ENCODE data around the gene HDGF. TPM values are rescaled to one million over a fixed set of nuclear protein-coding genes. Genes with fewer than 3 reads are reported as not detected.
A peak's percentile ranks its signal among the peaks of the same experiment; 100 is the strongest.
"Not testable (repeated sequence)": the region's sequence is repeated elsewhere in the genome, so short reads cannot be mapped to it uniquely, and the experiment has no call there.

The HDGF gene
- total RNA-seq, 1 donor from 2014 or later = 131 TPM

DNA sequence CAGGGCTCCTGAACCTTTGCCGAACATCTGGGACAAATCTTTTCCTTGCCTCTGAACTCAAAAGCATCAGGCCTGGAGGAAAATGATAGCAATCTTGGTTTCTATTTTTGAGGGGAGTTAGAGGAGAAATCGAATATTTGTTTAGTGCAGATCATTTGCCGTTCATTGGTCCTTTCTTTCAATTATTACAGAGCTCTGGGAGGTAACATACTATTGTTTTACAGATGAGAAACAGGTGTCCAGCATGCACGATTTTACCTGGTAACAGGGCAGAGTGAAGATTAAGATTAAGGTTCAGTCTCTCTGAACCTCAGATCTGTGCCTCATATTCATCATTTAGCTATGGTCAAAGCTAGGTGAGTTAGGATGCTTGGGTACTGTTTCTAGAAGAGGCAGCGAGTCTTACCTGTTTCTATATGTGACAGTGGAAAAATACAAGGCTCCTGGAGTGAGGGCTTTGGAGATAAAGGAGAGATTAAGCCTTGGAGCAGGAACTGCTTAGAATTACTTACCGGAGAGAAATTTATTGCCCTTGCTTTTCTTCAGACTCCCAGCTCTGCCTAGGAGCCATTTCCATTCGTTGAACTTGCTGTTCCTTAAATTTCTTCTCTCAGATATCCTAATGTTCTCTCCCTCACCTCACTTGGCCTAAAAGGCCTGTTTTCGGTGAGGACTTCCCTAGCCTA, 17.3 kb upstream of the HDGF start:
- intact Hi-C loops (cut with DNase I) = loop anchor here (5.0 to 10.0 kb wide), 2 partner anchors 41 to 276 kb away; partner anchors contain the start of genes ARHGEF11, ISG20L2 and METTL25B
- no peak for DNase-seq (ENCODE audit: low spot score)

DNA sequence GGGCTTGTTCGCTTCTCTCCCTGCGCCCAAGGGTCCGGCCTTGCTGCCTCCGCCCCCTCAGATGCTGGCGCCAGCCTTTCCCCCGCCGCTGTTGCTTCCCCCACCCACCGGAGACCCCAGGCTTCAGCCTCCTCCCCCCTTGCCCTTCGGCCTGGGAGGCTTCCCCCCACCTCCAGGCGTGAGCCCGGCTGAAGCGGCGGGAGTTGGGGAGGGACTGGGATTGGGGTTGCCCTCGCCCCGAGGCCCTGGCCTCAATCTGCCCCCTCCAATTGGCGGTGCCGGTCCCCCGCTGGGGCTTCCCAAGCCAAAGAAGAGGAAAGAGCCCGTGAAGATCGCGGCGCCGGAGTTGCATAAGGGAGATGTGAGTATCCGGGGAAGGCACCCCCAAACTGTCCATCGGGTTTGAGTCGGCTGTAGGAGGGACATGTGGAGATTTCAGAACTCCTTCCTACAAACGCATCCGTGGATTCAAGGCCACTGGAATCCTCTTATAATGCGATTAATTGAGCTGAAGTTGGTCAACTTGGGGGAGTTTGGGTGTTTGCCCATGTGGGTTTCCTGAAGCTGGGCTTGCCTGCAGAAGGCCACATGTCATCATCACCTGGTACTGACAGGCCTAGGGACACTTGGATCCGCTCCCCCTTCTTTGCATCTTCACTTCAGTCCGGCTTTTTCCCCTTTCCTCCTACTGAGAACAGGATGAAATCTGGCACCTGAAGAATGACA, 16.6 kb upstream of the HDGF start:
- DNase-seq (ENCODE audit: low spot score) = no peak

DNA sequence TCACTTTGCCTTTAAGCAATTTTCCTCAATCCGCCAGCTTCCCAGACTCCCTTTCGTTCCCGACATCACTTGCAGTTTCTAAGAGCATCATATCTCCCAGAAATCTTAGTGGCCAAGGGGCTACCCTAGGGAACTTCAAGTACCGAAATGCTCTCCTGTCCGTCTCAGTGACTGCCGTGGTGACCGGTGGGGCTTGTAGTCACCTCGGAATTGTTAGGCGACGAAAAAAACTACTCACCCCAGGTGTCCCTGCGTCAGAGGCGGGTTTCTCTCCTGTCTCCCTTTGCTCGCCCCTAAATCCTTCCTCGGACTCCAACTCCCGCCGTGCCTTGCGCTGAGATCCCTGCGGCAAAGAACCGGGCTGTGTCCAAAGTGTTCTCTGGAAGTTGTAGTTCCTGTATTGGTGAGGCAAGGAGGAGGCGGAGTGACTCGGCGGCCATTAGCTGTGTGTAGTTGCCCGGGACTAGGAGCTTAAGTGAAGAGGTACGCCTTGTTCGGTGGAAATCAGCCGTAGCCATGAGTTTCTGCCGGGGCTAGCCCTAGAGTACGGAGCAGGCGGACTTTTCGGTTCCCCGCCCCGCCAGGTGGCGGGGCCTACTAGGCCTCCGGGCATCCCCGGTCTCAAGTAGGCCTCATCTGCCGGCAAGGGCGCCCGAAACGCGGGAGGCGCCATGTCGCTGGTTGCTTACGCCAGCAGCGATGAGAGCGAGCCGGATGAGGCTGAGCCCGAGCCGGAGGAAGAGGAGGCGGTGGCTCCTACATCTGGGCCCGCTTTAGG, 15.8 kb upstream of the HDGF start, which contains the start of gene PRCC:
PRCC (plus strand) TSS at position 435 of the 778 bp plus-strand sequence; CDS start at position 672, 237 bp downstream.
- intact Hi-C loops (cut with DNase I) = loop anchor here (1.0 to 10.0 kb wide), 3 partner anchors 26 to 278 kb away; partner anchors contain the start of genes ARHGEF11, ISG20L2, METTL25B and MRPL24
- DNase-seq (ENCODE audit: low spot score) = peak; percentile 99

More for the DNA sequence above, 16.6 kb upstream of the HDGF start:
- intact Hi-C loops (cut with DNase I) = loop anchor here (1.0 to 10.0 kb wide), 3 partner anchors 27 to 277 kb away; partner anchors contain the start of genes ARHGEF11, ISG20L2, METTL25B and MRPL24

DNA sequence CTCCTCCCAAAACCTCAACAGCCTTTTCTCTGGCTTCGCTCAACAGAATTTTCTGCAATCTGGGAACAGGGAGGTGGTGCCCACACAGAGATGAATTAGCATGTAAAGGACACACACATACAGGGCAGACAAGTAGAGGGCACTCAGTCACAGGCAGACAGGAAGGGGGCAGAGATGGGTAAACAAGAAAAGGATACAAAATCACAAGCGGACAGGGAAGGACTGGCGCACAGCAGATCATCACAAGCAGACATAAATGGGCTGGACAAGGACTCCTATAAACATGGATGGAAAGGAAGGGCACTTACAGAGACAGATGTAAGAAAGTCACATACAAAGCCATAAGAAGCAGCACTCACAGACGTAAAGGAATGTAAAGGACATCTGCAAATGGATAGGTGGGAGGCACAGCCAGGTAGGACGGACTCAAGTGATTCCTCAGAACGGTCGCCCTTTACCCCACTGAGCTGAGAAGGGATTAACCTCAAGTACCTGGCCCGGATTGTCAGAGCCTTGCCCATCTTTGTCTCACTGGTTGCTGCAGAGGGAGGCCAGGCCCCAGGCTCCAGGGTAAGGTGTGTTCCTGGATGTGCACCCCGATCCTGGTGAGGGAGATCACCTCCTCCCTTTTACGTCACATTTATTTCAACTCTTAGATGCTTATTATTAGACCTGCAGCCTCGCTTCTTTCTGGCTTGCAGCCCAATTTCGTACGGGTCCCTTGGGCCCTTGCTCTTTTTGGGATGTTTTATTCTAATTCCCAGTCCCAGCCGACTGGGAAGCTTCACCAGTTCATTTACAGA, 15.0 kb upstream of the HDGF start:
- no peak for DNase-seq (ENCODE audit: low spot score)
- intact Hi-C loops (cut with DNase I) = loop anchor here (1.0 to 10.0 kb wide), 4 partner anchors 14 to 278 kb away; partner anchors contain the start of genes ARHGEF11, ISG20L2, METTL25B and MRPL24

GRCh38 chr1:156765666-156766065, 14.2 kb upstream of the HDGF start:
- DNase-seq (ENCODE audit: low spot score) = no peak
- intact Hi-C loops (cut with DNase I) = loop anchor here (1.0 to 10.0 kb wide), 3 partner anchors 13 to 279 kb away; partner anchors contain the start of genes ARHGEF11, ISG20L2 and METTL25B

- intact Hi-C loops (cut with DNase I) = loop anchor here (5.0 to 10.0 kb wide), 2 partner anchors 38 to 280 kb away; partner anchors contain the start of genes ARHGEF11, ISG20L2 and METTL25B
- not testable (repeated sequence) for DNase-seq (ENCODE audit: low spot score)
Measured at GRCh38 chr1:156765136-156765535, 13.7 kb upstream of the HDGF start.

DNA sequence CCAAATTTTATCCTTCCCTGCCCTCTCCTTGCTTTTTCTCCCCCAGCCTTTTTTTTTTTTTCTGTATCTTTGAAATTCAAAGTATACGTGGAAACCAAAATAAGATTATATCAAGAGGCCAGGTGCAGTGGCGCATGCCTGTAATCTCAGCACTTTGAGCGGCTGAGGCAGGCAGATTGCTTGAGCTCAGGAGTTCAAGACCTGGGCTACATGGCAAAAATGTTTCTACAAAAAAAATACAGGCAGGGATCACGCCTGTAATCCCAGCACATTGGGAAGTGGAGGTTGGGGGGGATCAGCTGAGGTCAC, 9.3 kb upstream of the HDGF start:
- intact Hi-C loops (cut with DNase I) = loop anchor here (10.0 kb wide), 1 partner anchor 284 kb away; the partner anchor contains the start of gene ARHGEF11
- DNase-seq (ENCODE audit: low spot score) = no peak

DNA sequence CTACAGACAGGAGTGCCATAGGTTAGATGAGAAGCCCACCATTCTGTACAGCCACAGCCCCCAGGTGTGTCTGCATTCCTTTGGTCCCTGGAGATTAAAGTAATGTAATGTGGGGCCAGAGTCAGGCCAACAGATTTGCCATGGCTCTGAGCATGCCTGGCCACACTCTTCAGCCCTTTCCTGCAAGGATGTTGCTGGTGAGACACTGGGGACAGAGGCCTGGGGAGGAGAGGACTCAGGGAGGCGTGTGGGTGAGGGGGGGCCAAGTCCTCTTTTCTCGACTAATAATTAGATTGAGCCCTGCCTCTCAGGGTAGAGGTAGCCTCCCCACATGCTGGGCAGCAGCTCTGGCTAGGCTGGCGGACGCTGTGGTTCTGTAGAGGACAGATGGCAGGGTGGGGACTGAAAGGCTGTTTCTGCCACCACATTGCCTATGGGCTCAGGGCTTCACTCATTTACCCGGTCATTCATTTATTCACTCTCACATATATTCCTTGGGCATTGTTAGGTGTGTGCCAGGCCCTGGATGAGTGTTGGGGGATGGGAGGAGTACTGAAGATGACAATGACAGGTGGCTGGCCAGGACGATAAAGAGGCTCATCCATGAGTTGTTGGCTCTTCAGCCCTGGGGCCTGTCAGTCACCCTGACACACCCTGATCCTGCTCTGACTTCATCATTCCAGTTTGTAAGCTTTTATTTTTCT, 8.8 kb upstream of the HDGF start:
- DNase-seq (ENCODE audit: low spot score) = no peak
- intact Hi-C loops (cut with DNase I) = loop anchor here (10.0 kb wide), 1 partner anchor 285 kb away; the partner anchor contains the start of gene ARHGEF11

- intact Hi-C loops (cut with DNase I); DNase-seq (ENCODE audit: low spot score): not testable (repeated sequence)
Measured at GRCh38 chr1:156757572-156758253, 6.2 kb upstream of the HDGF start.

DNA sequence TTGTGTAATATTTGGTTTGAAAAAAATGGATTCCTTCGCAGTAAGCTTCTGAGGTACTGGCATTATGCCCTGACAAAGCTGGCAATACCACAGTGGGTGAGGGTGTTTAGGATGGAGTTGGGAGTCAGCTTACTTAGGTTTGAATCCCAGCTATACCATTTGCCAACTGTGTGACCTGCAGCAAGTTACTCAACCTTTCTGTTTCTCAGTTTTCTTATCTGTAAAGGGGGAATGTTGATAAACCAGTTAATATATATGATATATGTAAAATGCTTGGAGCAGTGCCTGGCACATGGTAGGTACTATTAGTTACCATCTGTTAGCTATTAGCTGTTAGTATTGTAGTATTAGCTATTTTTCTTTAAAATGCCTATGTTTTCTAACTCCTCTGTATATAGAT, 4.9 kb upstream of the HDGF start:
- no peak for DNase-seq (ENCODE audit: low spot score)
- intact Hi-C loops (cut with DNase I) = no loop called here

- peak; percentile 2 for DNase-seq (ENCODE audit: low spot score)
- intact Hi-C loops (cut with DNase I) = no loop called here
Measured at GRCh38 chr1:156755527-156755950, 4.1 kb upstream of the HDGF start.

DNA sequence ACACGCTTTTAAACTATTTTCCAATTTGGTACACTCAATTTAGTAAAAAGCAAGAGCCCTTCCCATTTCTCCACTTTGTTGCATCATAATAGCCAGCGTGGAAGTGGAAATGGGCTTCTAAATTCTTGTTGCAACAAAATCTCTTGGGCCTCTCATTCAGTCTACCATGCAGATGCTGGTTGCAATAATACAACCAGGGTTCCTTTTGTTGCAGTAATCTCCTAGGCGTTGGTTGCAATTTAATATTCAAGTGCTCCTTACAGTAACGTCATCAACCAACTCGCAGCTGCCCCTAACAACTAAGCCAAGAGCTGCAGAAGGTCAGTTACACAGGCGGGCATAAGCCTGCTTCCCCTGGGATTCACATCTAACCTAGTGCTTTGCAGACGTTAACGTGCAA, 2.7 kb upstream of the HDGF start:
- intact Hi-C loops (cut with DNase I) = no loop called here
- no peak for DNase-seq (ENCODE audit: low spot score)

DNA sequence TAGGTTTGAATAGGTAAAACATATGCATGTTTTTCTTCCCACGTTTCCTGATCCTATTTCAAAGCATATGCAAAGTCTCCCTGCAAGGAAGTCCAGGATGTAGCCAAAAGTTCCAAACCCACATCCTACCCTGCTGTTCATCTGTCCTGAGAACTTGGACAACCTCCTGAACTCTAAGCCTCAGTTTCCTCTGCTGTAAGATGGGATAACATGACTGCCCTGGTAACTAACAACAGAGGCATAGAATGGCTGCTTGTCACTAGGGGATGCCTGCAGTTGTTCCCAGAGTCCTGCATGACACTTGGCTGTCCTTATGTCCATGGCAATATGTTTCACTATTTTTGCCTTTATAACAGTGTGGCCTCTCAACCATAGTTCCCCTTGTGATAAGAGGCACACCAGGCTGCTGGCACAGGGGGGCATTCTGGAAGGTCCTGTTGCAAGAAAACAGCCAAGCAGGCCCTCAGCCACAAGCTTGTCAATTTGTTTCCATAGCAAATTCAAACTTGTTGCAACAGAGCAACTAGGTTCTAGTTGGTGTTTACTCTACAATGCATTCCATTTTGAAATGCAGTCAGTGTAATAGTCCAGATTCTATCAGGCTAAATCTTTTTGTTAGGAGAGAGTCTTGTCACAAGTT, 1.5 kb upstream of the HDGF start:
- peak; percentile 68 for DNase-seq (ENCODE audit: low spot score)
- intact Hi-C loops (cut with DNase I) = loop anchor here (1.0 kb wide), 1 partner anchor 13 kb away; no protein-coding TSS in a partner anchor

DNA sequence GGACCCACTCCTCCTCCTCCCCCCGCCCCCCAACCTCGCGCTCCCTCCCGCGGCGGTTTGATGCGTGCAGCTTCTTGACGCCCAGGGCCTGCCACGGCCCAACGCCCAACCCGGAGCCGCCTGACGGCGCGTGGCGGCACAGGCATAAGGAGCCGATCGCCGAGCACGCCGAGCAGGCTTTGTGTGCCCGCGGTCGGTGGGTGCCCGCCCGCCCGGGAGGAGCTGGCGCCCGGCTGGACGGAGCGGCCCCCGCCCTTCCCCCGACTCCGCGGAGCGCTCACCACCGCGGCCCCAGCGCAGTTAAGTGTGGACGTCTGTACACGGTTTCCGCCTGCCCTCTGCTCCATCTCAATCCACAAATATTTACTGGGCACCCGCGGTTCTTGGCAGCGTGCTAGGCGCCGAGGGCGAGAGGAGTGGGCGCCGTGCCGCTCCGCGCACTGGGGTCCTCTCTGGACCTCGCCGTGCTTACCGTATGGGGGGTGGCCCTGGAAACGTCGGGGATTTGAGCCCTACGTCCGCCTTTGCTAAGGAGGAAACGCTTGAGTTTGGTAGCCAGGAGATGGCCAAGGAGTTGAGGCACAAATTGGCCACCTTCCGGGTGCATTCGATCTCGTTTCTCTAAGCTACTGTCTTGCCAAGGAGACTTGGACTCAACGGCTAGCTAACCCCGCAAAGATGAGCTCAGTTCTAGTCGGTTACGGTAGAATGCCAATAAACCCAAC, 444 bp upstream of the HDGF start:
- intact Hi-C loops (cut with DNase I) = loop anchor here (1.0 kb wide), 1 partner anchor 14 kb away; no protein-coding TSS in a partner anchor
- peak; percentile 99 for DNase-seq (ENCODE audit: low spot score)

GRCh38 chr1:156750711-156751450, 594 bp downstream of the HDGF start:
- intact Hi-C loops (cut with DNase I) = no loop called here
- no peak for DNase-seq (ENCODE audit: low spot score)

Measured in cardiac septum (tissue), 1 donor.